NCI-H2029 treated with DMSO at 0.1 percent for 48 hours (cell line): Measurements from ENCODE around the gene NTM.

ENCODE experiments used
- DNase-seq: peaks from one replicate; lab custom pipeline; 2025; lab: John Stamatoyannopoulos, UW

Gene NTM

GRCh38 chr11:131499199-131499598 lies 128.8 kb downstream of the NTM start:
- DNase-seq: no peak

GRCh38 chr11:131503017-131503416 lies 132.6 kb downstream of the NTM start:
- no peak for DNase-seq

DNA sequence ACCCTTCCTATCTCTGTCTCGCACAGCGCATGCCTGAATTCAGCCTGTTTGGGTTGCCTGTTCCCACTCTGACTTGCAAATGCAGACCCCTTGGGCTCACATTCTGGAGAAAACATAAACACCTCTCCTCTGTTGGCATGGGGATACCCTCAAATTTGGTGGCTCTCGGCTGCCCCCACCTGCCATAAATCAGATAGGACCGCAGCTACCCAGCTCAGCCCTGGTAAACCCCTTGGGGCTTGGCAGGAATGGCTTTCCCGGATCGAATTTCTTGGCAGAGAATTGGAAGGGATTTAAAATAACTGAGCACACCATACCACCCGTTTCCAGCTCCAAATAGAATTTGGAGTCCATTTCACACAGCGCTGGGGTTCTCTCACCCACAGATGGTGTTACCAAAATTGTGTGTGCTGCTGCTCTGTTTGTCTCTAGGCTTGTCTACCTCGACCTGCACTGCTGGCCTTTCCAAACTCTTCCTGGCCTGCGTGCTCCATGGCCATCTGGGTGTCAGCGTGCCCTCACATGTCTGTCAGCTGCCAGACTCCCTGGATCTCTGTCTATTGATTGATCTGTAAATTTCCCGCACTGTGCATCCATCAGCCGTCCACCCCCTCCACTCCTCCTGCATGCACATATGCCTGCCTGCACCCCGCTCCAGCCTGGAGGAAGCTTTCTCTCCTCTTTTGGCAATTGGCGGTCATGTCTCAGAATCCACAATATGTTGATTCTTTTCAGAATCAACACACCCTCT lies 134.0 kb downstream of the NTM start:
- no peak for DNase-seq

DNA sequence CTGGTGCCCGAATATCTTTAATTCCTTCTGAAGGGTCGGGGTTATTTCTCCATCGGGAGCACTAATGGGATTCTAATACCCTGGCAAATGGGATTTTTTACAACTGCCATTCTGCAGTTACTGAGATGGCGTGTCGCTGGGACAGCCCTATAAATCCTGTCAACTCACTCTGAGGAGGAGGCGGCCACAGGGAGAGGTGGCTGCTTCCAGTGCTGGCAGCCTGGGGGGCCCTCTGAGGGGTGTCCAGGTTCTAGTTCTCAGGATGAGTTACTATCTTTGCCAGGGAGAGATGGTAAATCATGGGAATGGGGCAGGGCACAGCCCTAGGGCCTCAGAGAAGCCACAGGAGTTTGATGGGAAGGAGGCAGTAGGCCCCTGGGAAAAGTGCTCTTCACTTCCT lies 135.9 kb downstream of the NTM start:
- no peak for DNase-seq

DNA sequence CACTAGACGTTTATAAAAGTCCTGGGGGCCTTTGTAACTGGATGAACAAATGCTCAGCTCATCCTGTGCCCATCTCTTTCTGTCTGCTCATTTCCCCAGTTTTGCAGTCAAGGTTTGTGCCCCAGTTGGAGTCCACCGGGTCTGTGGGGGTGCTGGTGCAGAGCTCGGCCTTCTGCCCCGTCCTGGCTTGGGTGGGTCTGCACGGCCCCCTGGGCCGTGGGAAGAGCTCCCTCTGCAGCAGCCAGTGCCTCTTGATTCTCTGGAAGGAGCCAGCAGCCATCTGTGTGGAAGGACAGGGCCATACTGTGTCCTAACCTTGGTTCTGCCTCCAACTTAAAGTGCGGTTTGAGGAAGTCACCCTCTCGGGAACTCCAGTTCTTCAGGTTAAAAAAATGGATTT lies 140.2 kb downstream of the NTM start:
- no peak for DNase-seq

DNA sequence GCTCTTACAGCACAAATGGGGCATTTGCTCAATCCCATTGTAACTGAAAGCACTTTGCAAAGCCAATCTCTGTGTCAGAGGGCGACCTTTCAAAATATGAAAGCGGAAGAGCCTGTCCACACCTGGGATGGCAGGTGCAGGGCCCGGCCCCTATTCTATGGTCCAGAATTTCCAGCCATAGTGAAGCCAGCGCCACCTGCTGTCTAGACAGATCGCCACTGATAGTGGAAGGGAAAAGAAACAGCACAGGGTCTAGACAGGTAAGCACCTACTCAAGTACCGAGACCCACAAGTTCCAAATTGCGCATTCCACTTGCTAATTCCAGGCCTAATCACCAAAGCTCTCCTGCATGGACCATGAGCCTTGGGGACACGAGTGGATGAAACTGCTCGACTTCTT lies 141.4 kb downstream of the NTM start:
- no peak for DNase-seq

DNA sequence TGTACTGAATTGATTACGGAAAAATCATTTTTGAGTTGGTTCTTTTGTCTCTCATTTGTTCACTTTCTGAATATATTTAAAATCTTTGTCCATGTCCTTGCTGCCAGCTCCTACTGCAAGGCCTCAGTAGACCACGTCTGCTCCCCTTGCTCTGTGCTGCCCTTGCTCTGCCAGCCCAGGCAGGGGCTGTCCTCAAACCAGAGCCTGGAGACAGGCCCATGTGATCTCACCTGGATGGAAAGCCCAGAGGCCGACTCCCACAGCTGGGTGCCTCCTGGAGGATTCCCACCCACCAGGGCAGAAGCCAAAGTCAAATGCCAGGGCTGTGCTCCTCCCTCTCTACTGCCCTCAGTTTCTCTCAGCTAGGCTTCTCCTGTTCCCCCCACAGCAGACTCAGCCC lies 141.8 kb downstream of the NTM start:
- no peak for DNase-seq

DNA sequence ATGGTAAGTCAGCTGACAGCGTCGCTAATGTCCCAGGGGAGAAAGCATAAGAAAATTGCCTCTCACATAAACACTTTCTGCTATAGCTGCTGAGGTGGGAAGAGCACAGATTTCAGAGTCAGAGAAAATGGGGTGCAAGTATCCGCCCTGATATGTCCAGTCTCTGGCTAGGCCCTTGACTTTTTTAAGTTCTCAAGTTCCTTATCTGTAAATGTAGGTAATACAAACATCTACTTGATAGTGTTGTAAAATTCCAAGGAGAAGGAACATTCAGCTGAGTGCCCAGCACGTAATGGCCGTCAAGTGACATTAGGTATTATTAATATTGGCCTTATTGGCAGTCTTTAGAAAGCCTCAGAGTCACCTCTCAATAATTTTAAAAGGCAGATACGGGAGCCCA lies 143.6 kb downstream of the NTM start:
- no peak for DNase-seq

DNA sequence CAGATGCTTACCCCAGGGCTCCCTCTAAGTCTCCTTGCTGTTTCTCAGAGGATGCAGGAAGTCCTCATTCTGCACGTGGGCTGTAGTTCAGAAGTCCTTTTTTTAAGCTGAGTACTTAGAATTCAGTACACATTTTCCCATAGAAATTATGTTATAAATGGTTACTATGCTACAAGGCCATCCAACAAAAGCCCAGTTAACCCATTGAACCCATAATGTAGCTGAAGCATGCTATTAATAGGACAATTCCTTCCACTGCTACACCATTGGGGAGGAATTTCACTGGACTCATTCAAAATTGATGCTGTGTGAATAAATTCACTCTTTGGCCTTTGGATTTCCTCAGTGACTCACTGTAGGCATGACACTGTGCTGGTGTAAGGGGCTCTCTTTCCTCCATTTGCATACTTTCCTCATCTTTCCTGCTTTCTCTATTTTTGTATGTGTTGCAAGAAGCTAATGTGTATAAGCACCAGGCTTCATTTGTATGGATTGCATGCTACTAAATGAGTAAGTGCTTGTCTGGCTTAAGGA lies 148.0 kb downstream of the NTM start:
- DNase-seq: no peak

- DNase-seq: no peak
Measured at GRCh38 chr11:131522851-131523250, 152.4 kb downstream of the NTM start.

DNA sequence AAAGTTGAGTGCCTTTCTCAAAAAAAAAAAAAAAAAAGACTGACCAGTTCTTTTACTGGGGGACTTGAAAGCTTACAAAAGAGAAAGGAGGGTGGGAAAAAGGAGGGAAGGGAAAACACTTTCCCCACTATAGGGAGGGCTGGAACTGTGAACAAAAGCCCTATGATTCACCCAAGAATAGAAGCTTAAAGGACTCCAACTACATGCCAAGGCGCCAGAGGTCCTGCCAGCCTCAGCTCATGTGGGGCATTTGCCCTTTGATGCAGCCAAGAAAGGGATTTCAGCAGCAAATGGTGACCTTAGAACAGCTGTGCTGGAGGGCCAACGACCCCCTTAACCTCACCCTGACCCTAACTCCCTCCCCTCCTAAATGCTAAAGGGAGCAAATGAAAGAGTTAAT lies 160.0 kb downstream of the NTM start:
- DNase-seq: no peak

DNA sequence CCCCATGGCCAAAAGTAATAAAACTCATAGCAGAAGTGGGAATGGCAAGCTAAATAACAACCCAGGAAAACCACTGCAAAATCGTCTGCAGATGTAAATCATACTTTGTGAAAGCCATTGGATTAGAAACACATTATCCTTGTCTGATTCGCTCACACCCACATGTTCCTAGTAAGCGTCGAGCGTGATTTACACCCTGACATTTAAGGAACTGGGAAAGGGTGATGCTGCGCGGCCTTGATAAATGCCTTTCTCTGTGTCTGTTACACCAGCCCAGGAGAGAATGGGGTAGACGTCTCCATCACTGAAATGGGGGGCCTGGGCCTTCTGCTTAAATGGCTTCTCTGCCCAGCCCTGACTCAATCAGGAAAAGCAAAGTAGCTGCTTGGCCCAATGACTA lies 162.7 kb downstream of the NTM start:
- DNase-seq: no peak

DNA sequence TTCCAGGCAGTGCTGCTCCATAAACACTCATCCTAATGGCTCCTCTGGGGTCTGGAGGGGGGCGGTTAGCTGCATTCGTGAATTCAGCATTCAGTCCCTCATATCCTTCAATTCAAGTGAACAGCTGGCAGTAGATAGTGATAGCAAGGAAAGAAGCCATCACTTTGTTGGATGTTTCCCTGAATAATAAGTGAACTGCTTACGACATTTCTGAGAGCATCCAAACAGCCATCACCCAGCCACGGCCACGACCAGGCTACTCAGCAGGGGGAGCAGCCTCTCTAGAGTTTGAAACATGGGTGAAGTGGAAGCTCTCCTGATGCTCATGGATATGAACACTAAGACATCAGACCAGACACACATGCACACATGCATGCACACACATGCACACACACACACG lies 163.6 kb downstream of the NTM start:
- DNase-seq: no peak

GRCh38 chr11:131534611-131535010 lies 164.2 kb downstream of the NTM start:
- DNase-seq: no peak

GRCh38 chr11:131536159-131536558 lies 165.7 kb downstream of the NTM start:
- no peak for DNase-seq

GRCh38 chr11:131537196-131537595 lies 166.8 kb downstream of the NTM start:
- no peak for DNase-seq

GRCh38 chr11:131537748-131538147 lies 167.3 kb downstream of the NTM start:
- no peak for DNase-seq

DNA sequence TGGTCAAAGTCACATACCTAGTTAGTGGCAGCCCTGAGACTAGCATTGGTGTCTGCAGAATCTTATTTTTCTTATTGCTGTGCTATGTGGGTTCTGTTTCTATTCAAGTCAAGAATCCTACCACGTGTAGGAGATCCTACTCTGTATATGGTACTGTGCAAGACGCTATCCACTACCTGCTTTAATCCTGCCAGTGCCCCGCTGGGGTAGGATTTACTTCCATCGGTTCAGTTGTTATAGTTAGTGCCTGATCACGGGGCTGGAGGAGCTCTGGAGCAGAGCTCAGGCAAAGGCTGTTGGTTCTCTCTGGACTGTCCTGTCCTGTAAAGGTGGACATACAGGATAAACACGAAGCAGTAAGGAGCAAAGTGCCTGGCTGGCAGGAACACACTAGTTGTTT lies 167.9 kb downstream of the NTM start:
- DNase-seq: no peak

- DNase-seq: no peak
Measured at GRCh38 chr11:131540676-131541075, 170.3 kb downstream of the NTM start.

DNA sequence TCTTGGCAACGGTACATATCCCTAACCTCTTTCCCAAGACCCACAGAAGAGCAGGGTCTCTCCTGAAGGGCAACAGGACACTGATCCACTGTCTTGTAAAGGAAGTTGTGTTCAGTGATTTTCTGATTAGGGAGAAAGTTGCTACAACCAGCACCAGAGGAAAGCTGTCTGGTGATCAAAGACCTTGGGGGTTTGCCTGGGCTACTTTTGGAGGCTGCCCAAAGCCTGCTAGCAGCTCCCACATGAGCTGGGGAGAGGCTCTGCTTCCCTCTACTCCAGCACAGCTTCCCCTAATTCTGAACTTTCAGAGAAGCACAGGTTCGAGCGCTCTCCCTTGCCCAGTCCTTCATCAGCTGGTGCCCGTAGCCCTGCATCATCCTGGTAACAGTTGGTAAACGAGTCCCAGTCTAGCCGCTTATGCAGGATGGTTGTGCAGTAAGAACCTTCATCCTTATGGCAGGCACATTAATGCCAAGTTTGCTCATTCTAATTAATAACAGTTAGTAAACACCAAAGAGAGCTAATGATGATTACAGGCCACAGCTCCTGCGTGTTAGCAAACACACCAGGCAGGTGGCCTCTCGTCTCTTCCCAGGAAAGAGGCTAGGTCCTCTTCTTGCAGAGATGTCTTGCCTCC lies 173.1 kb downstream of the NTM start:
- DNase-seq: no peak

- DNase-seq: no peak
Measured at GRCh38 chr11:131544591-131544990, 174.2 kb downstream of the NTM start.

DNA sequence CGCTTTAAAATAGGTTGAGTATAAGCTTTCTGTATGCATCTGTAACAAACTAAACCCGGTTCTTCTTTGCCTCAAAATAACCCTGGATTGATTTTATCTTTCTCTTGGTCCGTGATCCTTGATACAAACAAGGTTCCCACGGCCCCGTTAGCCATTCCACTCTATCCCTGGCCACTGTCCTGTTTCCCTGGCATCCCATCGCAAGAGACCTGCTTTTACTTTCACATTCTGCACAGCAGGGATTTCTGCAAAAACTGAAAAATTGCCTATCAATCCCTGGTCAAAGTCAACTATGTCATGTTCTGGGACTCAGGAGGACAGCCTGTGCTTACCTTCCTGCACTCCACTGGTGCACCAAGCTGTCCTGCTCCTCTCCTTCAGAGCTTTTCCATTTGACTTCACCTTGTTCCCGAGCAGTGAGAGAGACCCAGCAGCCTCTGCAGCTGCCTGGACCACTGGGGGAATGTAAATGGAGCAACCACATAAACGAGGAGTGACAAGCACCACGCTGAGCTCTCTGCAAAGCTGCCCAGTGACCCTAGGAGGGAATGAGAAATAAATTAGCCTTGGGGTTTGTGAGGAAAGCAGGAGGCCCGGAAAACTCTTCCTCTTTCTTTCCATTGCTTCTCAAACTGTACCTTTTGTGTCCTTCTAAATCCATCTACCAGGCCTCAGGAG lies 175.9 kb downstream of the NTM start:
- DNase-seq: no peak

DNA sequence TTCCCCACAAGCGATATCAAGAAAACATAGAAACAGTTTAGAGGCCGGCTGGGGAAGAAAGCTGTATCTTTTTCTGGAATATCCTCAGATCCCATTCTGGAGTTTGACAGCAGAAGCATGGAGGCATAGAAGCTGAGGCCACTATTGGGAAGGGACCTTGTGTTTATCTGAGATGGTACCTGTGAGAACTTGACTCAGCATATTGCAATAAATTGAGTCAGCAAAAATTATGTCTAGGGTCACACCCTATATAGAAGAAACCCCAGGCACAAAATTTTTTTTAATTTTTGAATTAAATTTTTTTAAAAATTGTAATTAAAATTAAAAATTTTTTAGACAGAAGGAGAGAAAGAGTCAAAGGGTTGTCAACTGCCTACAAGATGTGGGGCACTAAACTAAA lies 178.7 kb downstream of the NTM start:
- DNase-seq: no peak
